Body of pancreas (tissue), 4 donors: ENCODE measurements around the gene SNX8.

Experiments used
- CTCF ChIP-seq, 7 experiments: fragments of 450-650 bp in 4 of 7; fragments of 200-600 bp in 3 of 7; sonication (generic) in 3 of 7; IDR thresholded peaks; one replicate each; pipeline ENCODE4 v1.5.1; 2016 to 2019; ENCODE audit warnings: antibody characterized with exemption in 7 of 7
- POLR2A ChIP-seq, 3 donors: fragments of 450-650 bp; IDR thresholded peaks; one replicate each; pipeline ENCODE4 v1.6.1; 2016; ENCODE audit warnings: antibody characterized with exemption in 3 of 3, mild to moderate bottlenecking in 2 of 3

GRCh38 chr7:2217206-2217605 lies 97.0 kb downstream of the SNX8 start:
- TF ChIP-seq CTCF (IDR thresholded peaks at IDR 0.05) (no peak), POLR2A (IDR thresholded peaks at IDR 0.05) (no peak)
